ENCODE measurements around the gene PIAS1. TPM values are rescaled to one million over a fixed set of nuclear protein-coding genes. Genes with fewer than 3 reads are reported as not detected.
A peak's percentile ranks its signal among the peaks of the same experiment; 100 is the strongest.
"Not testable (repeated sequence)": the region's sequence is repeated elsewhere in the genome, so short reads cannot be mapped to it uniquely, and the experiment has no call there.

PIAS1 gene
- 71.4 and 71.6 TPM in 2 replicates for total RNA-seq
- long read RNA-seq, full-length matches to known transcripts, result 249 of 332 reads
- long read RNA-seq, partial matches to known transcripts, result 55 of 332 reads
- long read RNA-seq, other reads (novel, unspliced or antisense), result 28 of 332 reads

GRCh38 chr15:68053701-68054627, at the start of gene PIAS1:
TSS of gene PIAS1 (plus strand) at chr15:68054315. CDS start at chr15:68054327, 12 bp downstream.
- Mint-ChIP-seq H3K36me3 (ENCODE audit: insufficient read depth) (peaks cover 2% of the 10 kb centered on the region), H3K27ac (peak within 1 kb of the TSS; percentile 93), H3K4me1 (ENCODE audit: low read depth) (peaks cover 27% of the 10 kb centered on the region), H3K4me3 (ENCODE audit: low read depth) (peak within 1 kb of the TSS; percentile 92), H3K9me3 (ENCODE audit: low read depth) (no peaks in the 10 kb centered on the region), H3K27me3 (no peaks in the 10 kb centered on the region)
- TF ChIP-seq, protein P1, sequence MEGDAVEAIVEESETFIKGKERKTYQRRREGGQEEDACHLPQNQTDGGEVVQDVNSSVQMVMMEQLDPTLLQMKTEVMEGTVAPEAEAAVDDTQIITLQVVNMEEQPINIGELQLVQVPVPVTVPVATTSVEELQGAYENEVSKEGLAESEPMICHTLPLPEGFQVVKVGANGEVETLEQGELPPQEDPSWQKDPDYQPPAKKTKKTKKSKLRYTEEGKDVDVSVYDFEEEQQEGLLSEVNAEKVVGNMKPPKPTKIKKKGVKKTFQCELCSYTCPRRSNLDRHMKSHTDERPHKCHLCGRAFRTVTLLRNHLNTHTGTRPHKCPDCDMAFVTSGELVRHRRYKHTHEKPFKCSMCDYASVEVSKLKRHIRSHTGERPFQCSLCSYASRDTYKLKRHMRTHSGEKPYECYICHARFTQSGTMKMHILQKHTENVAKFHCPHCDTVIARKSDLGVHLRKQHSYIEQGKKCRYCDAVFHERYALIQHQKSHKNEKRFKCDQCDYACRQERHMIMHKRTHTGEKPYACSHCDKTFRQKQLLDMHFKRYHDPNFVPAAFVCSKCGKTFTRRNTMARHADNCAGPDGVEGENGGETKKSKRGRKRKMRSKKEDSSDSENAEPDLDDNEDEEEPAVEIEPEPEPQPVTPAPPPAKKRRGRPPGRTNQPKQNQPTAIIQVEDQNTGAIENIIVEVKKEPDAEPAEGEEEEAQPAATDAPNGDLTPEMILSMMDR (IDR thresholded peaks at IDR 0.05; ENCODE audit: unreplicated experiment), result peak; percentile 14
- DNase-seq (ENCODE audit: low spot score, unreplicated experiment), result peak; percentile 93

- H3K27me3 Mint-ChIP-seq; H3K36me3 Mint-ChIP-seq (ENCODE audit: insufficient read depth); H3K27ac Mint-ChIP-seq; H3K4me3 Mint-ChIP-seq (ENCODE audit: low read depth); DNase-seq (ENCODE audit: low spot score, unreplicated experiment); H3K4me1 Mint-ChIP-seq (ENCODE audit: low read depth): not testable (repeated sequence)
- peaks cover 28% of the 10 kb centered on the region for H3K9me3 Mint-ChIP-seq (ENCODE audit: low read depth)
Measured at GRCh38 chr15:68007642-68008041, 46.5 kb upstream of the PIAS1 start.

GRCh38 chr15:68010361-68011153, 43.6 kb upstream of the PIAS1 start:
- no peak for DNase-seq (ENCODE audit: low spot score, unreplicated experiment)
- Mint-ChIP-seq H3K27me3 (no peaks in the 10 kb centered on the region), H3K36me3 (ENCODE audit: insufficient read depth) (peaks cover 1% of the 10 kb centered on the region), H3K9me3 (ENCODE audit: low read depth) (peaks cover 23% of the 10 kb centered on the region), H3K4me1 (ENCODE audit: low read depth) (peaks cover 7% of the 10 kb centered on the region), H3K27ac (no peak overlapping the region), H3K4me3 (ENCODE audit: low read depth) (no peak overlapping the region)
- TF ChIP-seq, protein P1 (IDR thresholded peaks at IDR 0.05; ENCODE audit: unreplicated experiment), result no peak

DNA sequence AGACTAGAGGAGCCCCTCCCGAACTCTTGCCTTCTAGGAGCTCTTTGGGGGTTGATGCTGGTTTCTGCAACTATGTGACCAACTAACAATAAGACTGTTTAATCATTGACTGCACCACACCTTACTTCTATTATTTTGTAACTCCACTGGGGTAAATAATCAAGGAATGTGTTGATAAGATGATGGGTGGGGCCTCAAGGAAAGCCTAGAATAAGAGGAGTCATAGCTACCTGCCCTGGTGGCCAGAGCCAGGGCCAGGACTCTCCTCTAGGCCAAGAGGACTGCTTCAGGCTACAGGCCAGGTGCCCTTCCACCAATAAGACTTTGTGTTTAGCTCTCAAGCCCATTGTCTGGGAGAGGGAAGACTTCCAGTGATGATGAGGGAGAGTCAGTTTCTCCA, 41.2 kb upstream of the PIAS1 start:
- Mint-ChIP-seq H3K27ac (peak overlapping the region; percentile 91), H3K27me3 (no peaks in the 10 kb centered on the region), H3K4me1 (ENCODE audit: low read depth) (peaks cover 13% of the 10 kb centered on the region), H3K36me3 (ENCODE audit: insufficient read depth) (peaks cover 1% of the 10 kb centered on the region), H3K9me3 (ENCODE audit: low read depth) (peaks cover 14% of the 10 kb centered on the region), H3K4me3 (ENCODE audit: low read depth) (no peak overlapping the region)
- DNase-seq (ENCODE audit: low spot score, unreplicated experiment), result no peak
- TF ChIP-seq, protein P1 (IDR thresholded peaks at IDR 0.05; ENCODE audit: unreplicated experiment), result no peak

DNA sequence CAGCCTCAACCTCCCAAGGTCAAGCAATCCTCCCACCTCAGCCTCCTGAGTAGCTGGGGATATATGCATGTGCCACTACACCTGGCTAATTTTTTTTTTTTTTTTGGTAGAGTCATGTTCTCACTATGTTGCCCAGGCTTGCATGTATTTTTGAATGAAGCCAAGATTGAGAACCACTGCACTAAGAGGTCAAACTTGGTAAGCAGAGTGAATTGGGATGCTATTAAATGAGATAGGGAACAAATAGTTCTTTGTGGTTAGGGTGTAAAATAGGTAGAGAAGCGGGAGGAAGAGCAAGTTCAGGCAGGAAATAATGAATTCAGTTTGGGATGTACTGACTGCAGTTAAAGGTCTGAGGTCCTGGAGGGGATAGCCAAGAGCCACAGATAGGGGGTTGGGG, 39.9 kb upstream of the PIAS1 start:
- peaks cover 10% of the 10 kb centered on the region for H3K9me3 Mint-ChIP-seq (ENCODE audit: low read depth)
- H3K27ac Mint-ChIP-seq, result peak overlapping the region; percentile 45
- no peak for DNase-seq (ENCODE audit: low spot score, unreplicated experiment)
- no peak overlapping the region for H3K4me3 Mint-ChIP-seq (ENCODE audit: low read depth)
- no peaks in the 10 kb centered on the region for H3K36me3 Mint-ChIP-seq (ENCODE audit: insufficient read depth)
- H3K4me1 Mint-ChIP-seq (ENCODE audit: low read depth), result peaks cover 14% of the 10 kb centered on the region
- no peaks in the 10 kb centered on the region for H3K27me3 Mint-ChIP-seq
- TF ChIP-seq, protein P1 (IDR thresholded peaks at IDR 0.05; ENCODE audit: unreplicated experiment), result no peak
